HG02623 (cell line): ENCODE data around the gene VWC2L.

Source experiments
- ATAC-seq: cut with Tn5 transposase; IDR thresholded peaks from one replicate; pipeline ENCODE4 v1.9.1; 2021; ENCODE audit warnings: moderate library complexity; ENCODE audit not compliant: unreplicated experiment

The VWC2L gene

DNA sequence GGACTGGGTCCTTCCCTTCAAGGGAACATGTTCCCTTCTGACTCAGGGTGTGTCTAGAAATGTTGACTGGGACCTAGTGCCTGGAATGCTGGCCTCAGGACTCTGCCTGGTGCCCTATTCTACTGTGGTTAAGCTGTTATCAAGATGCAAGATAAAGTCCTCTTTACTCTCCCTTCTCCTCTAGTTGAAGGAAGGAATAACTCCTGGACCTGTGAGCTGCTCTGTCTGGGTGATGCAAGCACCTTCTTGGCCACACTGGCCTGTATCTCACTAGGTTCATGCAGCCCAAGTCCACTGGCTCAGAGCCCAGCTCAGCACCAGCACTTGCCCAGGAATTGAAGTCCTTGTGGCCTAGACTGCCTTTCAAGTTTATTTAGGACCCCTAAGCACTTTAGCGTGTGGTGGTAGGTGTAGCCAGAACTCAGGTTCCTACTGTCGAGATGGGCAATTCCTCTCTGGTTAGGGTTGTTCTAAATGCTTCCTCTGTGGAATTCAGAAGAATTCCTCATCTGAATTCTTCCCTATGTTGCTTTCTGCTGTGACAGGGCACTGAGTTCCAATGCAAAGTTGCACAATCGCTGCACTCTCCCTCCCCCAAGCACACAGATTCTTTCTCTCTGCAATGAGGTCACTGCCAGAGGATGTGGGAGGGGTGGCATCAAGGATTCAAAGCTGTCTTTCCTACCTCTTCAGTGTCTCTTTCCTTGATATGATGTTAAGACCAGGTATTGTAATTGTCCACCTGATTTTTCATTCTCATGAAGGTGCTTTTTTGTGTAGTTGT lies 54.7 kb downstream of the VWC2L start:
- ATAC-seq: no peak

DNA sequence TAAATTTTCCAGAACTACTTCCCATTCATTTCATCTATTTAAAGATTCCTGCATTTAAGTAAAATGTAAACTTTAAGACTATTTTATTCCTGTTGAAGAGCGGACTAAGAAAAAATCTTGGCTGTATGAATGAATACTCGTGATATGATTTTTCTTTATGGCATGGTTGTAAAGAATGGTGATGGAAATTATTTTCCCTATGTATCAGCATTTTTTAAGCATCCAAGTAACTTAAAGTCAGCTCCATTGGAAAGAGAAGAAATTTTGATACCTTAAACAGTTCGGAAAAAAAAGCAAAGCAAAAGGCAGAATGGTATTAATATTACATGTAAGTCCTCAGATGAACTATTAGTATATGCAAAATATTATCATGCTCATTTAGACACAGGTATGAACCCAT lies 58.9 kb downstream of the VWC2L start:
- no peak for ATAC-seq

DNA sequence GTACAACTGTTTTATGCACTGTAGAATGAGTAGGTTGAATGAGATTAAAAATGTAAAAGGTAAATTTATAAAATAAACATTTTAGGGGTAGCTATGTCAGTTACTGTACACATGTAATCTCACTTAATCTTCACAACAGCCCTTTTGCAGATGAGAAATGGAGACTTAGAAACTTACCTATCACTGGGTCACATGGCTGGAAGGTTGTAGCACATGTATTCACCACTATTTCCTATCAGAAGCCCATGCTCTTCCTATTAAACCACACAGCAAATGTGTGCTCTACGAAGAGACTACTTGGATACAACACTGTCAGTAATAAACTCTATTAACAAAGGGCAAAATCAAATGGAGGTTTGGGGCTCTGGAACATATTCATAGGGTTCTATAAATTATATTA lies 60.5 kb downstream of the VWC2L start:
- no peak for ATAC-seq

GRCh38 chr2:214471990-214472389 lies 61.1 kb downstream of the VWC2L start:
- ATAC-seq: no peak

GRCh38 chr2:214477305-214477704 lies 66.5 kb downstream of the VWC2L start:
- no peak for ATAC-seq

GRCh38 chr2:214481204-214481603 lies 70.3 kb downstream of the VWC2L start:
- no peak for ATAC-seq

GRCh38 chr2:214482728-214483127 lies 71.9 kb downstream of the VWC2L start:
- no peak for ATAC-seq

DNA sequence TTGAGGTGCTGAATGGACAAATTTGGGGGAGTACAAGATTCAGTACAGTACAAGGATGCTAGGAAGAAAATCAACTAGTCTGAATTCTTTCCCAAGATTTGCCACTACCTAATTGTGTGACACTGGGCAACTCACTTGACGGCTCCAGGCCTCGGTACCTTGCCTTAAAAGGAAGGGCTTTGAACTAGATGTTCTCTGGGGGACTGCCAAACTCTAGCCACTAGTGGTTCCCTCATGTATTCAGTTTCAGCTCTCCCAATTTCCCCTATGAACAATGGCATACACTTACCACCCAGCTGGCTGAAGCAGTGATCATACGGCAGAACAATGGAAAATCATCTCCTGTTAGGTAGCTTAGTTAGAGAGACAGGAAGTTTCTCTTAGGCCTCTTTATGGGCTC lies 73.4 kb downstream of the VWC2L start:
- no peak for ATAC-seq

DNA sequence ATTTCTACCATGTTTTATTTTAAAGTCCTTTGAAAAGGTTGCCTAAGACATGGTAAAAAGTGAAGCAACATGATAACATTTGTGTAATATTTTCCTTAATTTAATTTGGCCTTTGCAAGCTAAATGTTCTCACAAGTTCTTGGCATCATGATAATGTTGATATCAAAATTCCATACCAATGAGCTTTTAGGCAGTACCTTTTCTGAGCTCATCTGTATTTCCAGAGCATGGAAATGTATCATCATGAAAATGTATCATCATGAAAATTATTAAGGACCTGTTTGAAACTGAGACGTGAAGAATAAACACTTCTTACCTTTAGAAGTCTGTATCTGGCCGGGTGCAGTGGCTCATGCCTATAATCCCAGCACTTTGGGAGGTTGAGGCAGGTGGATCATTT lies 73.8 kb downstream of the VWC2L start:
- ATAC-seq: no peak

GRCh38 chr2:214489181-214489580 lies 78.3 kb downstream of the VWC2L start:
- ATAC-seq: no peak

DNA sequence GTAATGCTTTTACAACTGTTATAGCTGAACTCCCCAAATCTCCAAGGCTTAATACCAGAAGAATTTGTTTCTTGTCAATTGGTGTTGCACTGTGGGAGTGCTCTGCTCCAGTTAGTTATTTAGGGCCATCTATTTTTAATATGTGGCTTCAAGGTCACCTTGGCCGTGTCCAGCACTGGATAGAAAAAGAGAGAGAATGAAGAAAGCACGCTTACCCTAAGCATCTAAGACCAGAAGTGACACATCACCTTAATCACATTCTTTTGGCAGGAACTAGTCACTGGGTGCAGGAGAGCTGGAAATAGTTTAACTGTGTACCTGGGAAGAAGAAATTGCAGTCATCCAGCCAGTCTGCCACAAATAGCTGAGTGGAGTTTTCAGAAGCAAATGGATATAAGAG lies 78.8 kb downstream of the VWC2L start:
- ATAC-seq: no peak

GRCh38 chr2:214492152-214492551 lies 81.3 kb downstream of the VWC2L start:
- ATAC-seq: no peak

- no peak for ATAC-seq
Measured at GRCh38 chr2:214492608-214493007, 81.8 kb downstream of the VWC2L start.

DNA sequence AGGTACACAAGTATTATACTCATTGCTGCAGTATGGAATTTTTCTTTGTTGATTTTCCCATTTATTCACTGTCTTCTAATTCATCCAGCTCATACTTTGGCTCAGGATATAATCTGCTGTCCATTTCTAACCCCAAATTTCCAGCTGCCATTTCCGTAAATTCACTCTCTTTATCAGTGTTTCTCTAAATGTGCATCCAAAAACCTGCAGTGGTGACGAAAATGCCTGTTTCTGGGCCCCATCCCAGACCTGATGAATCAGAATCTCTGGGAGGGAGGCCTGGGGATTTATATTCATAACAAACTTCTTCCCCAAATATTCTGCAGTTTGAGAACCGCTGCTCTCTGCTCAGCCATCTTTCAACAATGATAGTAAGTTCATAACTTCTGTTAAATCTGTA lies 86.6 kb downstream of the VWC2L start:
- no peak for ATAC-seq

GRCh38 chr2:214503568-214503967 lies 92.7 kb downstream of the VWC2L start:
- ATAC-seq: no peak

- ATAC-seq: no peak
Measured at GRCh38 chr2:214504599-214505376, 93.9 kb downstream of the VWC2L start.

GRCh38 chr2:214507032-214507431 lies 96.2 kb downstream of the VWC2L start:
- no peak for ATAC-seq

- no peak for ATAC-seq
Measured at GRCh38 chr2:214514704-214515103, 103.8 kb downstream of the VWC2L start.

DNA sequence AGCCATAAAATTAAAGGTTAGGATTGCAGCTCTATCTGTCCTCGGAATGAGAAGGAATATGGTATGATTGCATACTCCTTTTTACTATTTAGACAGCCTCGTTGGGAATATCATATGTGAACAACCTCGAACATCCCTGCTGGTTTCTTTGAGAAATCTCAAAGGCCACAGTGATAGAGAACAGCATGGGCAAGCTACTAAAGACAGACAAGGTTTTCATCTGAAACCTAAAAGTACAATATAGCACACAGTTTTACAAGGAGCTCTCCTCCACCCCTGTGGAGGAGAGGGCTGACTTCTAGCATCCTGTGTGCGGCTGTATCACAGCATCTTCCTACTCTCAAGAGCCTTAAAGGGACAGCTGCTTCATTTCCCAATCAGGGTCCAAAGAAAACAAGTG lies 104.3 kb downstream of the VWC2L start:
- no peak for ATAC-seq

DNA sequence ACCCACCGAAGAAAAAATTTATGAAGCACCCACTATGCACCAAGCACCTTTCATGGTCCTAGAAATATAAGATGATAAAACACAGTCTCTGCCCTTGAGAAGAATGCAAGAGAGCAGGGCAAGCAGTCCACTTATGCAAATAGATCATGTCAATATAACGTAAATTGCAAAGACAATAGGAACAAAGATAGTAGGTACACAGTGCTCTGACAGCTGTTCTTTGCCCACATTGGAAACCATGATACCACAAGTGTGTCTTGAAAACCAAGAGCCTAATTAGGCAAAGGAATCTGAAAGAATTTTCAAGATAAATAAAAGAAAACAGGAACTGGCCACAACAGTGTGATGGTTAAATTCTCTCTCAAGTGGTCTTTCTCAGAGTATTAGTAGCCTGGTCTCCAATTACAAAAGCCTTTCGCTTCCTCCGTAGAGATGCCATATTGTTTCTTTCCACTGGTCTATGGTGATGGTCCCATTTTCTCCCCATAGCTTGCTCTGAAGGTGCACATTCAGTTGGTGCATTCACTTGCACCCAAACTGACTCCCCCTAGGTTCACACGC lies 108.5 kb downstream of the VWC2L start:
- ATAC-seq: no peak

GRCh38 chr2:214529021-214529420 lies 118.2 kb downstream of the VWC2L start:
- ATAC-seq: no peak

GRCh38 chr2:214529514-214529913 lies 118.7 kb downstream of the VWC2L start:
- ATAC-seq: no peak
